GM18517 (cell line): Measurements from ENCODE around the gene DGKA.
A peak's percentile ranks its signal among the peaks of the same experiment; 100 is the strongest.
"Not testable (repeated sequence)": the region's sequence is repeated elsewhere in the genome, so short reads cannot be mapped to it uniquely, and the experiment has no call there.

Experiments used
- ATAC-seq: cut with Tn5 transposase; IDR thresholded peaks from one replicate; pipeline ENCODE4 v1.9.1; 2021; ENCODE audit warnings: mild to moderate bottlenecking, moderate library complexity; ENCODE audit not compliant: unreplicated experiment

The DGKA gene

GRCh38 chr12:55930771-55931316 lies at the start of gene DGKA:
Gene DGKA (plus strand): TSS chr12:55931162. CDS start chr12:55936504, 5,342 bp downstream.
- no peak for ATAC-seq

- ATAC-seq, result no peak
Measured at GRCh38 chr12:55885113-55885512, 45.8 kb upstream of the DGKA start.

- ATAC-seq, result no peak
Measured at GRCh38 chr12:55891310-55891709, 39.7 kb upstream of the DGKA start.

GRCh38 chr12:55893723-55894122 lies 37.2 kb upstream of the DGKA start:
- no peak for ATAC-seq

- ATAC-seq, result no peak
Measured at GRCh38 chr12:55899082-55899481, 31.9 kb upstream of the DGKA start.

GRCh38 chr12:55901881-55902490 lies 29.0 kb upstream of the DGKA start:
- ATAC-seq, result no peak

GRCh38 chr12:55906056-55906455 lies 24.9 kb upstream of the DGKA start:
- ATAC-seq, result no peak

- no peak for ATAC-seq
Measured at GRCh38 chr12:55908726-55909512, 22.0 kb upstream of the DGKA start.

- ATAC-seq, result no peak
Measured at GRCh38 chr12:55909513-55909884, 21.5 kb upstream of the DGKA start.

GRCh38 chr12:55912908-55913307 lies 18.1 kb upstream of the DGKA start:
- ATAC-seq, result no peak

- no peak for ATAC-seq
Measured at GRCh38 chr12:55915482-55915859, 15.5 kb upstream of the DGKA start.

- ATAC-seq, result not testable (repeated sequence)
Measured at GRCh38 chr12:55919032-55919431, 11.9 kb upstream of the DGKA start.

GRCh38 chr12:55922126-55922525 lies 8.8 kb upstream of the DGKA start:
- no peak for ATAC-seq

GRCh38 chr12:55923648-55924047 lies 7.3 kb upstream of the DGKA start:
- ATAC-seq, result not testable (repeated sequence)

- no peak for ATAC-seq
Measured at GRCh38 chr12:55925371-55925770, 5.6 kb upstream of the DGKA start.

GRCh38 chr12:55925870-55926737 lies 4.9 kb upstream of the DGKA start:
- no peak for ATAC-seq

GRCh38 chr12:55926738-55927587 lies 4.0 kb upstream of the DGKA start:
- ATAC-seq, result peak; percentile 46

- ATAC-seq, result peak; percentile 47
Measured at GRCh38 chr12:55927588-55928502, 3.1 kb upstream of the DGKA start, which contains the start of gene PYM1. Gene PYM1 (minus strand): TSS chr12:55927894. CDS start chr12:55927761, 133 bp downstream.

GRCh38 chr12:55929306-55929791 lies 1.6 kb upstream of the DGKA start:
- ATAC-seq, result peak; percentile 24
